Fibroblast of skin of left quadriceps (primary cell): Measurements from ENCODE around the gene PSME1.

Experiments
- DNase-seq, 2 experiments: peaks; one replicate each; pipeline ENCODE4 v3.0.0-alpha.2; 2013; ENCODE audit warnings: low read depth in 2 of 2

The PSME1 gene

GRCh38 chr14:24135834-24136683 is at the start of gene PSME1:
Gene PSME1 (plus strand): TSS chr14:24136194. CDS start chr14:24136263, 69 bp downstream.
- DNase-seq = peak; percentile 60 to 65

- no peak for DNase-seq
Observed at GRCh38 chr14:24087004-24087403, 49.0 kb upstream of the PSME1 start.

DNA sequence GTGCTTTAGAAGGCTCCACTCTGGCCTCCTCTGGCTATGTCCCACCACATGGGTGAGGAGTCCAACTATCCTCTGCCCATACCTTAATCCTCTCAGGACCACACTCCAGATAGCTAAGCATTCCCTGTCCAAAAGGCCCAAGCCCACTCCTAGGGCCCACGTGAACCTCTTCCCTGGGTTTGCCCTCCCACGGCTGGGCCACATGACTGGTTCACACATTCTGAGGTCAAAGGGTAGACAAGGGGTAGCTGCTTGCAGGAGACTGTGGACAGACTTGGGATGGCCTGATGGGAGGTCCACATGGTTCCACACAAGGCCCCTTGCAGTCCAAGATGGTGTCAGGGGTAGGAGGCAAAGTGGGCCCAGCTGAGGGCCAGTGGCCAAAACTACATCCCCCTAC is 47.9 kb upstream of the PSME1 start:
- DNase-seq = no peak

DNA sequence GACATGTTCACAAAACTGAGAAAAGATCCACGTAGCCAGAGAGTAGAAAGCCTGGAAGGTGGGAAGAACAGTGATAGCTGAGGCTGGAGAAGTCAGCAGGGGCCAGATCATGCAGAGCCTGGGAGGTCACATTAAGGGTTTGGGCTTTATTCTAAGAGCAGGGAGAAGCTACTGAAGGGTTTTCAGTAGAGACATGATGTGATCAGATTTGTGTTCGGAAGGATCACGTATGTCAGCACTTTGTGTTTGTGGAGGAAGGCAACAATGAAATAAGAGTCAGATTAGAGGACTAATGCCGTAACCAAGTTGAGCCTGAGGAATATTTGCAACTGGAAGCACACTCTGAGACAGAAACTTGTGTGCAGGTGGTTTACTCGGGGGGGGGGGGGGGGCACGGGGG is 46.1 kb upstream of the PSME1 start:
- DNase-seq = no peak

DNA sequence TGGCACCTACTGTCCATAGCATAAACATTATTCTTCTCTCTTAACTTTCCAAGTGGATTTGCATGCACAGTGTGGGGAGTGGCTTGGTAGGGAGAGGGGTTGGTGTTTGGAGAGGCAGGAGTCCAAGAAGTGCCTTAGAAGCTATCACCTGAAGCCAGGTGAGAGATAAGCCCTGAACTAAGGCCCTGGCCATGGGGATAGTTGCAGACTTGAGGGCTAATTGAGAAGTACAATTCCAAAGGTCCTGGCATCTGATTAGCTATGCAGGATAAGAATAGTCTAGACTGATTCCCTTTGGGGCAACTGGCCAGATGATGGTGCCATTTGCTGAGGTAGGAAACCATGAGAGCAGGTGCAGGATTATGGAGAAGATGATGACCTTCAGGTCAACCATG is 43.9 kb upstream of the PSME1 start:
- no peak for DNase-seq

DNA sequence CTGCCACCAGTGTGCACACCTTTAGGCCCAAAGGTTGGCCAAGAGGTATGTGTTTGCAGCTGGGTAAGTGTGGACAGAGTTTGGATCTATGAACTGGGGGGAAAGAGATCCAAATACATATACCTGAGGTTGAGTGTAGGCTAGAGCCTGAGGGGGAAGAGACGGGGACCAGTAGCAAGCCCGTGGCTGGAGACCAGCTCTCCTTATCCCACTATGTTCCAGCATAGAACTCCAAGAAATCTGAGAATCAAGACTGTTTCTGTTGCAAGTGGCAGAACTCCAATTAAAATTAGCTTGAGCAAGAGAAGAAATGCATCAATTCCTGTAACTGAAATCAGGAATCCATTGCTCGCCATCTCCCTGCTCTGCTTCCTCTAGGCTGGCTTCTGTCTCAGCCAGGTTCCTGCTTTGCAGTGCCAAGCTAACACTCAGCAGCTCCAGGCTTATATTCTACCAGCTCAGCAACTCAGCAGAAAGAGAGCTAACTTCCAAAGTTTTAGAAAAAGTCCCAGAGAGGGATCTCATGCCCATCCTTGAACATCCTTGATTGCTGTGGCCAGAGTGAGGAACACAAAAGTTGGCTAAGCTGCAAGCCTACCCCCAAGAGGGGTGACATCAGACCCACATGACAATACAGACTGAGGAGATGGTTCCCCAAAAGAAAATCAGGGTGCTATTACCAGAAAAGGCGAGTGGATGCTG is 43.3 kb upstream of the PSME1 start:
- no peak for DNase-seq

- DNase-seq = no peak
Observed at GRCh38 chr14:24093207-24093900, 42.6 kb upstream of the PSME1 start.

GRCh38 chr14:24093901-24094840 is 41.8 kb upstream of the PSME1 start, which contains the start of gene PCK2:
Gene PCK2 (plus strand): TSS chr14:24094311. CDS start chr14:24094406, 95 bp downstream.
- peak; percentile 94 to 95 for DNase-seq

DNA sequence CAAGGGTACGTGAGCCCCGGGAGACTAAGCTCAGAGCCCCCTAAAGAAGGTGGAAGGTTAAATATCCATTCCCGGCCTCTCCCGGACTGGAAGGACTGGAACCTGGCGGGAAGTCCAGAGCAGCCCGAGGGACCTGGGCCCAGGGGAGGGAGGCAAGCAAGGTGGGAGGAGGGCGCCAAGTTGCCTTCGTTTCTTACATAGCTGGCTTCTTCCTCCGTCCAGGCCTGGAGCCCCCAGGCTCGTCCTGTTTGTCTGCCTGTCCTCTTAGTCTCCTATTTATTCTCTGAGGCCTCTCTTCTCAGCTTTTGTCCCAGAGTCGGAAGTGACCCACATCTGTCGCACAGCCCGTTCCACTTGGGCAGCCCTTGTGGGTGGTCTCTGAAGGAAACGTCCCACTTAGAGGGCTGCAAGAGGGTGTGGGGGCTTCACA is 41.1 kb upstream of the PSME1 start:
- no peak for DNase-seq

GRCh38 chr14:24095271-24096068 is 40.5 kb upstream of the PSME1 start:
- DNase-seq = no peak

DNA sequence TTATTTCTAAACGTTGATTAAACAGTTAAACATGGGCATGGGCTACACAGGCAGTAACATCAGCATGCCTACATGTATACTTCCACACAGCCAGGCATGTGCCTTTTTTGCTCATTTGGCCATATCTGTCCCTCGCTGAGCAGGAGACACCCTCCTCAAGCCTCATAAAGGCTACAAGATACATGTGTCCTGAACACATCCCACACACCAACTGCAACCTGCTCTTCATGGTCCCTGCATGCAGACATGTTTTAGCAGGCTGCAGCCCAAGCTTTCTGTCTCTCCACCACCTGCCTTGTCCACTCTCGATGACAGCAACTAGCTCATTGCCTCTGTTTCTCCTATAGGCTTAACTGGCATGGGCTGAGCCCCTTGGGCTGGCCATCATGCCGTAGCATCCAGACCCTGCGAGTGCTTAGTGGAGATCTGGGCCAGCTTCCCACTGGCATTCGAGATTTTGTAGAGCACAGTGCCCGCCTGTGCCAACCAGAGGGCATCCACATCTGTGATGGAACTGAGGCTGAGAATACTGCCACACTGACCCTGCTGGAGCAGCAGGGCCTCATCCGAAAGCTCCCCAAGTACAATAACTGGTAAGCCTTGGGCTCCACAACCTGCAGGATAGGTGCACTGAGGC is 39.3 kb upstream of the PSME1 start:
- DNase-seq = no peak

GRCh38 chr14:24098229-24098926 is 37.6 kb upstream of the PSME1 start:
- no peak for DNase-seq

DNA sequence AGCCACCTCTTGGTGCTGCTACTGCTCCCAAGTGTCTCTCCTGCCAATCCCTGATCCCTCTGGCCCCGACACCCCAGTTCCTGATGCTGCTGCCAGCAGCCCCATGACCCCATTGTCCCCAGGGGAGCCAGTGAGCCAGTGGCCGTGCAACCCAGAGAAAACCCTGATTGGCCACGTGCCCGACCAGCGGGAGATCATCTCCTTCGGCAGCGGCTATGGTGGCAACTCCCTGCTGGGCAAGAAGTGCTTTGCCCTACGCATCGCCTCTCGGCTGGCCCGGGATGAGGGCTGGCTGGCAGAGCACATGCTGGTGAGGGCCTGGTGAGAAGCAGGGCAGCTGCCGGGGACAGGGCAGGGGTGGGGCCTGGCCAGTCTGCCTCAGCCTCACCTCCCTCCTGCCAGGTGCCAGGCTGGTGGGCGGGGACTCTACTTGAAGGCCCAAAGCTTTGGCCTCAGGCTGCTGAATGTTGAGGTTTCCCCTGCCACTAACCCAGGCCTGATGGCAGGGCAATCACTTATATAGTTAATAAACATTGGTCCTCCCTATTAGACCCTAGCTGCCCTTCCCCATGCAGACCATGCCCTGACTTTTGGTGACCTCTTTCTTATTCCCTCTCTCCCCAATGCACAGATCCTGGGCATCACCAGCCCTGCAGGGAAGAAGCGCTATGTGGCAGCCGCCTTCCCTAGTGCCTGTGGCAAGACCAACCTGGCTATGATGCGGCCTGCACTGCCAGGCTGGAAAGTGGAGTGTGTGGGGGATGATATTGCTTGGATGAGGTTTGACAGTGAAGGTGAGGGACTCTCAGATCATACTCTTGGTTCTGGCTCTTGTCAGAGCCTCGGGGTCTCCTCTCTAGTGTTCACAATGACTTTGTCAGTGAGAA is 36.8 kb upstream of the PSME1 start:
- no peak for DNase-seq

DNA sequence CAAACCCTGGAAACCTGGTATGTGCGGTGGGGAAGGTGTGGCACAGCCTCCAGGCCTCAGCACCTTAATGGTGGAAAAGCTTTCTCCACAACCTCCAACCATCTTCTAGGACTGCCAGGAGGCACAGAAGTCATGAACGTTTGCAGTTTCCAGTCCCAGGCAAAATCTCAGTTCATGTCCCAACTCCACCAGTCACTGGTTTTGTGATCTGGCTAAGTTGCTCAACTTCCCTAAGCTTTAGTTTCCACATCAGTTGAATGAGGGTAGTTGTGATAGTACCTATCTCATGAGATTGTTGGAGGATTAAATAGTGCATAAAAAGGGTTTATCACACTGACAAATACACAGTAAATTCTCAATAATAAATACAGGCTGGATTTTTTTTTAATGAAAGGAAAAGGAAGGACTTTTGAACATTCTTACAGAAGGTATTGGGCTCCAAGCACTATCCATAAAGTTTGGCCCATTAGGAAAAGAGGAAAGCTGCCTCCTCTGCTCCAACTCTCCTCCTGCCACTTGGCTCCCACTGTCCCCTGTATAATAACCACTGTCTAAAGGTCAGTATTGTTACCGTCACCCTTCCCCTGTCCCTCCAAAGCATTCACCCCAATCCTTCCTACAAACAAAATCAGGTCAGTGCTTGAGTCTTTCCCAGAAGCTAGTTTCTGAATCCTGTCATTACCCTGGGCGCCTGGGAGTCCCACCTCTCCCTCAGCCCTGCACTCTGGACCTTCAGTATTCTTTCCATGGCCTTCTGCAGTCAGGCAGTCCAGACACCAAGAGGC is 35.6 kb upstream of the PSME1 start:
- DNase-seq = no peak

DNA sequence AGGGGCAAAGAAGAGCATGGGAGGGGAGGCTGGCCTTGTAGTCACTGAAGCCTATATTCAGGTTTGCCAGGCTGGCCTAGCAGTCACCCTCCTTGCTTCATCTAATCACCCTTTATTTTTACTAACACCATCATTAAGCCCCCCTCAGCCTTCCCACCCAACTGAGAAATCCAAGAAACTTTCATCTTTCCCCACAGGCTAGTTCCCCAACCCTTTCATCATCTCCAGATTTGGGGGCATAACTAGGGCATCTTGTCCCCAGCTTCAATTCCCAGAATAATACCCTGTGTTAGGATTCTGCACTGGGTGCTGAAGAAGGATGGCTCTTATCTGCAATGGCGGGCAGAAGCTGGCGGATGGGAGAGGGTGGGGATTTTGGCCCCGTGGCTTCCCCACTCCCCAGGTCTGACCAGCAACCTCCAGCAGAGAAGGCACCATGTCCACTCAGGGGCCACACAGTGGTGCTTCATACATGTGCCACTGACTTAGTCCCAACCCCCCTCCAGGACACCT is 35.0 kb upstream of the PSME1 start:
- DNase-seq = no peak

DNA sequence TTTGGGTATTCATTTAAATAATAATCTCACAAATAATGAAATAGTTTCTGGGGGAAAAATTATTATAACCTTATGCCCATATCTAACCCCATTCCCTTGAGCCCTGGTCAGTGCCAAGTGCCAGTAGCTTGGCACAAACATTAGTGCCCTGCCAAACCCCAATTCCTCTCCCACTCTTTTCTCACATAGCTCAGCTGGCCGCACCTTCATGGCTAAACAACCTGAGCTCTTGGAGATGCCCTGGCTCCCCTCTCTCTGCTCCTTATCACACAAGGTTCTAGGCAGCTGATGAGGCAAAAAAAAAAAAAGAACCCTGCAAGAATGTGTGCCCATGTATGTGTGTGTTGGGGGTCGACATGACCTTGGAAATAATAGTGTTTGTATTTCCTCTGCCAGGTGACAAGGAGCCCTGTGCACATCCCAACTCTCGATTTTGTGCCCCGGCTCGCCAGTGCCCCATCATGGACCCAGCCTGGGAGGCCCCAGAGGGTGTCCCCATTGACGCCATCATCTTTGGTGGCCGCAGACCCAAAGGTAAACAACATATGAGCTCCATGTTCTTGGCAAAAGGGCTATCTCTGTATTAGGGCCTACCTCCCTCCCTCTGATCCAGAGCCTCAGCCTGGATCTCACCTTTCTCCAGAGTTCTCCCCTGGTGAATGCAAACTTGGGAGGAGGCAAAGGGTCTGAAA is 33.5 kb upstream of the PSME1 start:
- DNase-seq = no peak

DNA sequence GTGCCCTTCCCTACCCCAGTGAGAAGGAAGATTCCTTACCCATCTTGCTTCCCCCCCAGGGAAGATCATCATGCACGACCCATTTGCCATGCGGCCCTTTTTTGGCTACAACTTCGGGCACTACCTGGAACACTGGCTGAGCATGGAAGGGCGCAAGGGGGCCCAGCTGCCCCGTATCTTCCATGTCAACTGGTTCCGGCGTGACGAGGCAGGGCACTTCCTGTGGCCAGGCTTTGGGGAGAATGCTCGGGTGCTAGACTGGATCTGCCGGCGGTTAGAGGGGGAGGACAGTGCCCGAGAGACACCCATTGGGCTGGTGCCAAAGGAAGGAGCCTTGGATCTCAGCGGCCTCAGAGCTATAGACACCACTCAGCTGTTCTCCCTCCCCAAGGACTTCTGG is 32.5 kb upstream of the PSME1 start:
- DNase-seq = no peak
